GM21717 (cell line): ENCODE measurements around the gene PRKCQ.
"Not testable (repeated sequence)": the region's sequence is repeated elsewhere in the genome, so short reads cannot be mapped to it uniquely, and the experiment has no call there.

ENCODE experiments used
- ATAC-seq: cut with Tn5 transposase; IDR thresholded peaks from one replicate; pipeline ENCODE4 v1.9.1; 2021; ENCODE audit warnings: mild to moderate bottlenecking, moderate library complexity; ENCODE audit not compliant: unreplicated experiment

The PRKCQ gene

DNA sequence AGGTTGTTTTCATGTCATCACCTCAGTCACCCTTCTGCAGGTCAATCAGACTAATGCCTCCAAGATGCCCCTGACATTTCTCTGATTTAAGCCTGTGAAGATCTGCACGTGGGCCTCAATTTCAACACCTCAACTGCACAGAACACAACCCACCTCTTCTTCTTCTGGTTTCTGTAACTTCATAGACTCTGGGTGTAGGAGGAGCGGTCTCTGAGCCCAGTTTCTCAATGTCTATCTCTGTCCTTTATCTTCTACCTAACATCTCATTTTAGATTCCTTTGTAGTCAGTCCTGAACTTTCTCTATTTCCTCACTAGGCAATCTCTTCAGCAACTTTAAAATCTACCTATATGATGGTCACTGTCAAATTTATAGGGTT, 85.6 kb downstream of the PRKCQ start:
- ATAC-seq: no peak

DNA sequence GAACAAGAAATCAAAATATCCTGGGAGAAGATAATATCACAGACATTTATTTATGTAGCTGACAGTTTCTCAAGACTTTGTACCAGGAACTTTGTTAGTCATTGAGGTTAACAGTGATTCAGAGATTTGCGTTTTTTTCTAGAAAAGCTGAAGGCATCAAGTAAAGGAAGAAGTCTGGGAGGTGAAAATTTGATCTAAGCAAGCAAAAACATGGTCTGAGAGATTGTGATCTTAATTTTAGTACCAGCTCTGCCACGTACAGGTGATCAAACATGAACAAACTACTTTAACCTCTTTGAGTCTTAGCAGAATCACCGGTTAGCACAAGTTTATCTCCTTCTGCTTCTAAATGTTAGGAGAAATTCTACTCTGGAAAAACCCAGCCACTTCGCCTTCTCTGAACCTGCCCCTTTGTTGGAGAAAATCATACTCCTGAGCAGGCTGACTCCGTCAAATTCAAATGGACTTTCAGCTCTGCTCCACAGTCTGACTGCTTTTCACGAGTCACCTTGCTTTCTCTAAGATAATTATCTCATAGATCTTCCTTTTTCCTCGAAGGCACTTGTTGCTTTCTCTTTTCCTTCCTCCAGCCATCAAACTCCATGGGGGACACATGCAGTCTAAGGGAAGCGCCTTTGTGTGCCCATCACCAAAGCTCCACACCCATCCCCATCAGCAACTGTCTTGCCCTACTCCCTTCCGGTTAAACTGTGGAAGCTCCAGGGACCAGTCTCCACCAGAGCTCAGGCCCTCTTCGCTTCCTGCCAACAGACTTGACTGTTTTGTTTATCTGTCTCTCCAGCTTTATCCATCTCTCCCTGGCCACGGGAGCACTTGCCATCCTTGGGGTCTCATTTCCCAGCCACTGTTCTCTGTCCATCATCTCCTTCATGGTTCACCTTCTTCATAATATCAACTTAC, 86.3 kb downstream of the PRKCQ start:
- no peak for ATAC-seq

DNA sequence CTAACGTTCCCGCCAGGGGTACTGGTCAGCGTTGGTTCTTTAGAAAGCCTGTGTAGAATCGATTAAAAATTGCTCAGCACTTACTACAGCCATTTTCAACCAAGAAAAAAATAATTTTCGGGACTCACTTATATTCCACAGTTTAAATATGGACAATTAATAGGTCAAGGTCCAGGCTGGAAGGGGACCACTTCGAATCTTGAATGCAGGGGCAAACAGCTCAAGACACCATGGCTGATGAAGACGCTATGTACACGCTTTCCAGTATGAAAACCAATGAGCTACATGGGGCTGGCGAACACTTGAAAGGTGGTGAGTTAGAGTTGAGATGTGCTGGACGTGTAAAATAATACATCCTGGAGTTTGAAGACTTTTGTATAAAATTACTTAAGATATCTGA, 87.2 kb downstream of the PRKCQ start:
- no peak for ATAC-seq

DNA sequence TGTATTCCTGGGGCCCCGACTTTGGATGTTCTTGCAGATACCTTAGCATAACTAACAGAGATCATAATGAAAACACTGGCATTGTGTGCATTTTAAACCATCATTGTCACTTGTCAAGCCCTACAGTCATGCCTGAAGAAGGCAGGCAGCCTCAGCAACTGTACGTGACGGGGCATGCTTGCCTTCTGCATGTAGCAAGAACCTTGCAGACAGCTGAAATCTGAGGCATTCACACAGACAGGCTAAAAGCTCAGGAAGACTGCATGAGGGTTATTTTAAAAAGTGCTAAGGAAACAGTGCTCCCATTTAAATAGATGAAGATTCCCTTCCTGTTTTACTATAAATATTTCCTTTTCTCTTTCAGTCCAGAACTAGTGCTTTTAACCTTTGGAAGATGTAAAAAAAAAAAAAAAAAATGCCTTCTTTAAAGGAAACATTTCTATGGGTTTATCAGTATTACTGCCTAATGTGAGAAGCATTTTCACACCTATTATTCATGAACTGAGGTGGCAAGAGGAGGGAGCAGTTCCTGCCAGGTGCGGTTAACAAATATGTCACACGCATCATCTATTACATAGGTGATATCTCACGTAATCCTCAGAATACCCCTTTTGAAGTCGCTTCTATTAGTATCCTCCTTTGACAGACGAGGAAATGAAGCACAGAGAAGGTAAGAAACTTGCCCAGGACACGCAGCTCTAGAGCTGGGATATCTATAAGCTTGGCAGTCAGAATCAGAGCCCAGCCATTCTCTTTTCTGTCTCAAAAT, 88.1 kb downstream of the PRKCQ start:
- no peak for ATAC-seq

DNA sequence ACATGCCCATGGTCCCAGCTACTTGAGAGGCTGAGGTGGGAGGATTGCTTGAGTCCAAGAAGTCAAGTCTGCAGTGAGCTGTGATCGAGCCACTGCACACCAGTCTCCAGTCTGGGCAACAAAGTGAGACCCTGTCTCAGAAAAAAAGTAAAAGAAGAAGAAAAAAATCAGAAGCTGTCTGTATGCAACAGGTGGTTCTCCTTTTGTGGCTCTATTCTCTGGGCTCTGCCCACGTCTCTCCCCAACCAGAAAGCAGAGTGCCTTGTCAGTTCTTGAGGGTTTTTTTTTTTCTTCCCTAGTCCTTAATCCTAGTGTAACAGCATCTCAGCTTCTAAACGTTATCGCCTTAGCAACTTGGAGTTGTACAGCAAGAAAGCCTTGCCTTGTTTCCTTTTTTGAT, 89.5 kb downstream of the PRKCQ start:
- ATAC-seq: no peak

DNA sequence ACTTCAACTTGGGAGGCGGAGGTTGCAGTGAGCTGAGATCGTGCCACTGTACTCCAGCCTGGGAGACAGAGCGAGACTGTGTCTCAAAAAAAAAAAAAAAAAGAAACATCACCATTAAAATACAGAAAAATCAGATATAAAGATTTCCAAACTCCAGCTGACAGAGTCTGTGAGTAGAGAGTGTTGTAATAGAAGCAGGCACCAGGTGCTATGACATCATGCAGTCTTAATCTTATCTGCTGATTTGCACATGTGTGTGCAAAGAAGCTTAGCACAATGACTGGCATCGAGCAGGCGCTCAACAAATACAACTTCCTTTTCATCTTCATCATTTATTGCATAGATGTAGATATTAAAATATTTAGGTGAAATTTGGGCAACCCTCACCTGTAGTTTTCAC, 92.2 kb downstream of the PRKCQ start:
- no peak for ATAC-seq

DNA sequence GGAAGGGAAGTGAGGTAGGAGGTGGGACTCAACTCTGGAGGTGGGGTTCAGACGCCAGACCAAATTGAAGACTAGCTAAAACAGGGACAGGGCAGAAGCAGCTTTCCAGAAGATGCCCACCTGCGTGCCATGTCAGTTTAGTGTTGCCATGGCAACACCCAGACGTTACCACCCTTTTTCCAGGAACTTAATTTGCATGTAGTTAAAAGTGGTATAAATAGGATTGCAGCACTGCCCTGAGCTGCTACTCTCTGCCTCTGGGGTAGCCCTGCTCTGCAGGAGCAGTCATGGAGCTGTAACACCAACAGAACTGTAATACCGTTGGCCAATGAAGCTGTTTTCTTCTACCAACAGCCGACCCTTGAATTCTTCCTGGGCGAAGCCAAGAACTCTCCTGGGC, 93.8 kb downstream of the PRKCQ start:
- no peak for ATAC-seq

DNA sequence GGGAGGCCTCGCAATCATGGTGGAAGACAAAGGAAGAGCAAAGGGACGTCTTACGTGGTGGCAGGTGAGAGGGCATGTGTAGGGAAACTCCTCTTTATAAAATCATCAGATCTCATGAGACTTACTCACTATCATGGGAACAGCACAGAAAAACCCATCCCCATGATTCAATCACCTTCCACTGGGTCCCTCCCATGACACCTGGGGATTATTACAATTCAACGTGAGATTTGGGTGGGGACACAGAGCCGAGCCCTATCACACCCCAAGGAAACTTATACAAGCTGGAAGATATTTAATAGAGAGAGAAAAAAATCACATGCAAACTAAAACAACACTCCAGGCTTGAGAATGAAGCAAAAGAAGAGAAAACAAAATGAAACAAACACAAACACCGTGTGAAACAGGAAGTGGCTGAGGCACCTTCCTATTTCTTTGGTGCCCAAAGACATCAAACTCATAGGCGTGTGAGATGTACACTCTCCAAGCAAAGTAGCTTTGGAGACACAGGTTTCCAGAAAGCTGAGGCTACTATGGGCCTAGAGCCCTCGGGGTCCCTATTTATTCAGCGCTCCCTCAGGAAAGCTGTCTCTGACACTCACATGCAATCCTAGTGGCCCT, 97.2 kb downstream of the PRKCQ start:
- no peak for ATAC-seq

DNA sequence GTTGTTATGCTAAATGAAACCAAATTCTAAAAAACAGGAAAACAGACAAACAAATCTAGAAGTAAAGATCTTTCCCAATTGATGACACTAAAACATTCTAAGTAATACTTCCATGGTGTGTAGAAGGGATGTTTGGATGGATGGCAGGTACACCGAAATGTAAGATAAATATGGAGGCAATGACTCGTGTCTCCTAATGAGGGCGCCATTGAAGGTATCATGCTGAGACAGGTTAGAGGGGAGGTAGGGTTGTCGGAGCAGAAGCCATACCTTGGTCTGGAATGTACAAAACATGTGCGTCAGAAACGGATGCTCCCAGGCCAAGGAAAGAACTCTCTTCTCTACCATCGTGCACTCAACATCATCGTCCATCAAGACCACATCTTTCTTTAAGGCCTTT, 101.4 kb downstream of the PRKCQ start:
- ATAC-seq: no peak

DNA sequence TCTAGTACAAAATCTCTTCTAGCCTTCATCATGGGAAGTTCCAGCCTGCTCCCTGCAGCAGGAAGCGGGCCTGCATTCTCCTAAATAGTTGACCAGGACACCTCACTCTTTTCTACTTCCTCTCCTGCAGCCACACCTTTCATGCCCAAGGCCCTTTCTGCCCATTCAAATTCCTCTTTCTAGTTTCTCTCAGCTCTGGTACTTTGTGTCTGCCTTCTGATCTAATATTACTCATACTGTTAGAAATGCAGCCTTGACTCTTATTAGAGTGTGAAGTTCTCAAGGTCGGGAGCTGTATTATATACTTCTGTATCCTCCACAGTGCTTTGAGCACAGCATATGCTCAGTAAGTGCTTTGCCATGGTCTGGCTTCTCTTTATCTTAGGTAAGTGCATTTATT, 103.1 kb downstream of the PRKCQ start:
- no peak for ATAC-seq

DNA sequence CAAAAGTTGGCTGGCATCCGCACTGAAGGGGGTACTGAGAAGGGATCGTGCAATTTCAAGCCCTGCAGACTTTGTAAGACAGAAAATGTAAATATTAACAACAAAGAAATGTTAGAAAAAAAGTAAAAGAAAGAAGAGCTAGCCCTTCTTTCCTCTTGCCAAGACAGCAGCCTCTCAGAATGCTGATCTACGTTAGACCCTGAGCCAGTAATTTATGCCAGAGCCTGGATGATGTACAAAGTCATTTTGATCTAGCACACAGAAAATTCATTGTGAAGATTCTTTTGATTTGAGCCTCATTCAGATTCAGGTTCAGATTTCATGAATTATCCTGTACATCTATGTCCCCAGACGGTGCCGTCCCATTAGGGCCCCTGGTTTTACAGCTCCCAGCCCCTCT, 105.2 kb downstream of the PRKCQ start:
- no peak for ATAC-seq

DNA sequence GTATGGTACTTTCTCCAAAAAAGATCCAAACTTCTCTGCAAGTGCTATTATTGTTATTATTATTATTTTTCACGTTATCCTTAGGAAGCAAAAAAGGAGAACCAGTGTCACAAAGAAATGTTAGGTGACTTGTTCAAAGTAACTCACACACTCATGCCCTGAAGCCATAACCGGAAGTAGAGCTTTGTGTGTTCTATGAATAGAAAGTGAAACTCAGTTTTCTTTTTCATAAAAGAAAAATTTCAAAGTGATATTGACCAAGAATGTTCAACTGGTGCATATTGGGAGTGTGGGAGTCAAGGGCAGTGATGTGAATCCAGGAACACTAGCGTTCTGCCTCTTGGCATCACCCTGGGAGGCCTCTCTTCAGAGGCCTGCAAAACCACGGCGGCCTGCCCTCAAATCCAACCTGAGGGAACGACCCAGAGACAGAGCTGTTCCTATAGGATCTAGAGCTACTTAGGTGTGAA, 106.1 kb downstream of the PRKCQ start:
- ATAC-seq: no peak

DNA sequence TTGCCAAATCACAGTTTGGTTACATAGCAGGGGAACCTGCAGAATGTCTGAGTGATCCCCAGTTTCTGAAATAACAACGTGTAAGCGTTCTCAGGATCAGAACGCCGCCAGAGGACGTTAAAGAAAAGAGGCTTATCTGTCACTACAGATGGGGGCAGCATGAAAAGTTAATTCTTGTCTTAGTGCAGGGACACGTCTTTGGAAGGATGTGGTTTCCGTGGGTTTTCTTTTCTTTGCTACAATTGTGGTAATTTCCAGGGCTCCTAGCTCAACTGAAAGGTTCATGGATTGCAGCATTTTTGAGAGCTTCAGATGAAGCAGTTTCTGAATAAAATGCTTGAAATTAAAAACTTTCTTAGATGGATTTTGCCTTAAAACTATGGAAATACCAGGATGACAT, 106.6 kb downstream of the PRKCQ start:
- ATAC-seq: no peak

DNA sequence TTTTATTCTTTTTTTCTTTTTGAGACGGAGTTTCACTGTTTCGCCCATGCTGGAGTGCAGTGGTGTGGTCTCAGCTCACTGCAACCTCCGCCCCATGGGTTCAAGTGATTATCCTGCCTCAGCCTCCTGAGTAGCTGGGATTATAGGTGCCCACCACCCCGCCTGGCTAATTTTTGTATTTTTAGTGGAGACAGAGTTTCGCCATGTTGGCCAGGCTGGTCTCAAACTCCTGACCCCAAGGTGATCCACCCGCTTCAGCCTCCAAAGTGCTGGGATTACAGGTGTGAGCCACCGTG, 107.4 kb downstream of the PRKCQ start:
- ATAC-seq: not testable (repeated sequence)

DNA sequence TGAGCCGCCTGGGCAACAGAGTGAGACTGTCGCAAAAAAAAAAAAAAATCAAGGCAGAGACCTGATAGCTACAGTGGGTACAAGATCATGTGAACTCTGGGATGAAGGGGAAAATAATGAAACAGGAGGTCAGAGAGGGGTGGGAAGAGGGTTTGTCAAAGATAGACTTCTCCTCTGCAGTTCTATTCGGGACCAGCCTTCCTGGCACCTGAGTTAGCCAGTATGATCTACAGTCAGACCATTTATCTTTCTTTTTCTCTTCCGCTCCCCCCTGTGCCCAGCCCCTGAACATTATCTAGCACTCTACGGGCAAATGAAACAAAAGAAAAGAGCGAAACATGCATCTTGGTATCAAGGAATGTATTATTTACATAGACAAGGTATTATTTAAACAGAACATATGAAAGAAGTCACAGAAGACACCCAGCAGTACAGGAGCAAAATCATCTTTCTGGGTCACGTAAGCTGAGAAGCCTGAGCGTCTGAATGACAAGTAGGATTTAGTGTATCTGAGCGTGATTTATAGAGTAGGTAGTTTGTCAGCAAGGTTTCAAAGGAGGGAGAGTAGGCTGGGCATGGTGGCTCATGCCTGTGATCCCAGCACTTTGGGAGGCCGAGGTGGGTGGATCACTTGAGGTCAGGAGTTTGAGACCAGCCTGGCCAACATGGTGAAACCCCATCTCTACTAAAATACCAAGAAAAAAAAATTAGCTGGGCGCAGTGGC, 109.0 kb downstream of the PRKCQ start:
- no peak for ATAC-seq

DNA sequence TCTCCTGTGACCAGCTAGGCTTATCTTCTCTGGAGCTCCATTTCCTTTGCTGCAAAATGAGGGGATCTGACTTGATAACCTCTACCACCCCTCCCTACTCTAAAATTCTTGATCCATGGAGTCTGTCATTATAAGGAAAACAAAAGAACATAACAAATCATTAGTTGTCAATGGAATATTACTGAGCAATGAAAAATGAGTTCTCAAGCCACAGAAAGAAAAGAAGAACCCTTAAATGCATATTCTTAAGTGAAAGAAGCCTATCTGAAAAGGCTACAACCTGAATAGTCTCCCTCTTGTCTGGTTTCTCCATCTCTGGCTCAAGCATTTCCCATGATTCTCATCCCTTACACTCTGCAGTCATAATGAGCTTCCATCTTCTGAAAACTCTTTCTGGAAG, 110.4 kb downstream of the PRKCQ start:
- ATAC-seq: no peak

DNA sequence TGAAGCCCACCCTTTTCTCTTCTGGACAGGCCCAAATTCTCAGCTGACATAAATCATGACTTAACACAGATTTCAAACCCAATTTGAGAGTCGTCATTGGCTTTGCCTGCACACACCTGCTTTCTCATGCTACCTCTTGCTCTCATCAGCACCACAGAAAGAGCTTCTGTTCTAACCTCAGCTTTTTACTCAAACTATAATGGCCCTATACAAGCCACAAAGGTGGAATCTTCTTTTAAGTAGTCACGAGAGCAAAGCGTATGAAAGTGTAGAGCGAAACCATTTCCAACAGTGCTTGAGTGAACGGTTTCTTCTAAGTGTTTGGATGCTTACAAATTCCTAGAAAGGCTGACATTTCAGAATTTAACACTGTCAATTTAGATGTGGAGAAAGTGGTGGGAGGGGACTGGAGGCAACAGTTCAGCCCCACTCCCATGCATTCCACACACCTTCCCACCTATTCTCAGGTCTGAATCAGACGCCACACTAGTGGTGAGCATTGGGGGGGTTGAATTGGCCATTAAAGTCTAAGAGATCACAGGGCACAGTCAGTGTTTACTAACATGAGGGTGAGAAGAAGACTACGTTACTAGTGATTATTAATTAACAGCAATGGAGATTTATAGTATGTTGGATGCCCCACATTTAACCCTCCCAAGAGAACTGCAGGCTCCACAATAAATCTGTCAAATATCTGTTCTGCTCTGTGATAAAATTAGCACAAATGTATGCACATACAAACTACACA, 114.0 kb downstream of the PRKCQ start:
- no peak for ATAC-seq

DNA sequence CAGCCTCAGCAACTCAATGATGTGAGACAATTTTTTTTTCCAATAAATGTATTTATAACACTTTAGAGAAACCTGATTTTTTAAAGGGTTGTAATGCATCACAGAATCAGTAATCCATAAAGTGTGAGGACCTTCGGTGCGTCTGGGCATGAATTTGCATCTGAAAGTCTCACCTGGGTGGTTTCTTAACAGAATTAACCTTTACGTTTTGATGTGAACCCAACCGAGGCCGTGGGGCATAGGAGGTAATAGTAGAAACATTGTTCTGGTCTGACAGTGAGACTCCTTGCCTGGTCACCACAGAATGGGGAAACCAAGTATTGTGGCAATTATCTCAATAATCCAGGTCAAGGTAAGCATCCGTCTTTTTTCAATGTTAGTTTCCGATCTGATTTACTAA, 114.6 kb downstream of the PRKCQ start:
- ATAC-seq: no peak

DNA sequence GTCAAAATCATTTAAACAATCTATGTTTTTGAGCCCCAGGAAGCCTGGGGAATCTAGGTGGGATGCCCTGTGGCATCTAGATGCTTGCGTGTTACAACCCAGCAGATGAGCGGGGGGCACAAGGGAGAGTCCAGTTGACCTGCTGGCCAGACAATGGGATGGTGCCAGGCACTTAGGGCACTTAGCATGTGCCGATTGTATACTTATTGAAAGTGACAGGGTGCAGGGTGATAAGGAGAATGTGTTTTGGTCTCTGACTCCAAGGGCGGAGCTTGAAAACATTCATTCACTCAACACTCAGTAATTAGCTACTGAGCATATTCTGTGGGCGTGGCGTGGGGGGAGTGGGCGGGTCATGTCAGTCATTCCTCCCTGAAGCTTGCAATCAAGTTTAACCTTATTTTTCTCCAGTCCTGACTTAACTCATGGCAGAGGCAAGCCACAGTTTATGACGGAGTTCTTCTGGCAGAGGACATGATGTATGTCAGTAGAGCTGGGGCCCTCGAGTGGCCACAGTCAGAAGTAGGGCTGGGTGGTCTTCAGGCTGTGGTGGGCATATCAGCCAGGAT, 115.1 kb downstream of the PRKCQ start:
- ATAC-seq: no peak

DNA sequence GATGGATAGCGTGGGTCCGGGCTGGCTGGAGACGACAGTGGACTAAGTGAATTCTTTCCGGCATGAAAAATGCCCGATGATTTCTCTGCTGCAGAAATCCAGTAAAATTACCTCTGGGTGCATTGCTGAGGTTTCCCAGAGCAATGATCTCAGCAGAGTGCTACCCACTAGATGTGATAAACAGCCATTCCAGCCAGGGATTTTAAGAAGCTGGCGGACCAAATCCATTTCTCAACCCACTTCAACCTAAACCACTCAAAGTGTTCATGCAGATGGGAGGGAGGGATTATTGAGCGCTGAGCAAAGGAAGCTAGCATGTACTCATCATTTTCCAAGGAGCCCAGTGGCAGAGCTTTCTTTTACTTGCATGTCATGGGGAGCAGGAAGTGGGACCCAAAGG, 116.7 kb downstream of the PRKCQ start:
- ATAC-seq: no peak
